ENCODE data around the gene THOC2. TPM values are rescaled to one million over a fixed set of nuclear protein-coding genes. Genes with fewer than 3 reads are reported as not detected.
"Not testable (repeated sequence)": the region's sequence is repeated elsewhere in the genome, so short reads cannot be mapped to it uniquely, and the experiment has no call there.

Gene THOC2
- total RNA-seq, 1 donor from 2014 or later, result 107 TPM

DNA sequence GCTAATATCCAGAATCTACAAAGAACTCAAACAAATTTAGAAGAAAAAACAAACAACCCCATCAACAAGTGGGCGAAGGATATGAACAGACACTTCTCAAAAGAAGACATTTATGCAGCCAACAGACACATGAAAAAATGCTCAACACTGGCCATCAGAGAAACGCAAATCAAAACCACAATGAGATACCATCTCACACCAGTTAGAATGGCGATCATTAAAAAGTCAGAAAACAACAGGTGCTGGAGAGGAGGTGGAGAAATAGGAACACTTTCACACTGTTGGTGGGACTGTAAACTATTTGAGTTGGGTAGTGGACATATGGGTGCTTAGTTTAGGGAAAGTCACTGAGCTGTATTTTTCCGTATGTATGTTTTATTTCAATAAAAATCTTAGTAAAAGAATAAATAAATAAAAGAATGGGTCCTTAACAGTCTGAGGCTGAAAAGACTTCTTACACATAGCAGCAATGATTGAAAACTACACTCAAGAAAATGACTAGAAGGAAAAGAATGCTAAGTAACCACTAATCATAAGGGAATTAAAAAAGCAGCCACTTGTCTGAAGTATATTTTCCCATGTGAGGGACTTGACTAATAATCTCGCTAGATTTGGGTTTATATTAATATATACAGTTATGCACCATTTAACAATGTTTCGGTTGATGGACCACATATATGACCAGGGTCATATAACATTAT lies 68.2 kb downstream of the THOC2 start:
- DNase-seq, result not testable (repeated sequence)

- not testable (repeated sequence) for DNase-seq
These were observed 69.1 kb downstream of the THOC2 start for GRCh38 chrX:123663720-123664119.

GRCh38 chrX:123656507-123656906 lies 76.3 kb downstream of the THOC2 start:
- not testable (repeated sequence) for DNase-seq

GRCh38 chrX:123648811-123649181 lies 84.1 kb downstream of the THOC2 start:
- DNase-seq, result not testable (repeated sequence)

GRCh38 chrX:123648028-123648810 lies 84.6 kb downstream of the THOC2 start:
- no peak for DNase-seq

DNA sequence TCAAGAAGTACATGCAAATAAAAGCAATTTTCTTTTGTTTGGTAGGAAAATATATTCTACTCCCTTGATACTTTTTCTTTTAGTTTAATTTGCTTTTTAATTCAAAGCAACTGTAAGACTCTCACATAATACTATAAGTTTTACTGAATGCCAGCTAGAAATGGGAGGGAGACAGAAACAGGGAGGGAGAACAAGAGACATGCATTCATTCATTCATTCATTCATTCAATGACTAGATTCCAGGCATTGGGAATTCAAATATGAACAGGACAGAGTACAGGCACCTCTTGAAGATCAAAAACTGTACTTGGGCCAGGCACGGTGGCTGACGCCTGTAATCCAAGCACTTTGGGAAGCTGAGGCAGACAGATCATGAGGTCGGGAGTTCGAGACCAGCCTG lies 85.6 kb downstream of the THOC2 start:
- DNase-seq, result no peak

GRCh38 chrX:123629502-123629901 lies 103.3 kb downstream of the THOC2 start:
- no peak for DNase-seq

- no peak for DNase-seq
These were observed 105.9 kb downstream of the THOC2 start for GRCh38 chrX:123626962-123627361.

GRCh38 chrX:123625952-123626351 lies 106.9 kb downstream of the THOC2 start:
- no peak for DNase-seq

DNA sequence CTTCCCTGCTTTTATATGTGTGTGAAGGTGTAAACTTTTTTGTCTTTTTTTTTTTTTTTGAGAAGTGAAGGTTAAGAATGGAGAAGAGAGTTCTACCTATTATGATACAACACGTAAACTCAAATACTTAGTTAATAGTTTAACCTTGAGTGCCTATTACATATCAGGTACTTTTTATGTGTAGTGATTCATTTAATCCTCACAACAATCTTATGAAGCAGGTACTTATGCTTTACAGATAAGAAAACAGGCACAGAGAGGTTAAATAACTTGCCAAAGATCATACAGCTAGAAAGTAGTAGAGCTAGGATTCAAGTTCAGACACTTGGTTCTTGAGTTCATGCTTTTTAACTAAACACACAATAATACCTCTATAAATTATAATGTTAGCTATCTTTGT lies 107.4 kb downstream of the THOC2 start:
- DNase-seq, result no peak

DNA sequence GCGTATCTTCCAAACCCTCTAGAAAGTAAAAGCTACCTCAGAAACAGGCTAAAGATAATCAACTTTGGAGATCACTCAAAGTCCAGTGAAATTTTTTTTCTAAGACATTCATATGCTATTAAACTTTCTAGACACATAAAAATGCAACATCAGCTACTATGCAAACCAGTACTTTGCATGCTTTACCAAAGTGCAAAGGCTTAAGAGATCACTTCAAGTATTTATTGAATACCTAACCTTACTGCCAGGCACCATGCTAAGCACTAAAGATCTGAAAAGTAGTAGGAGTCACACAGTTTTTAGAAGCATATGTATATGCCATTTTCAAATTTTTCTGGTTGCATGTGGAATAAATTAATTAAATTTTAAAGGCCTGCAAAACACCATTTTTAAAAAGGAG lies 115.8 kb downstream of the THOC2 start:
- DNase-seq, result no peak

GRCh38 chrX:123610915-123611314 lies 121.9 kb downstream of the THOC2 start:
- no peak for DNase-seq

DNA sequence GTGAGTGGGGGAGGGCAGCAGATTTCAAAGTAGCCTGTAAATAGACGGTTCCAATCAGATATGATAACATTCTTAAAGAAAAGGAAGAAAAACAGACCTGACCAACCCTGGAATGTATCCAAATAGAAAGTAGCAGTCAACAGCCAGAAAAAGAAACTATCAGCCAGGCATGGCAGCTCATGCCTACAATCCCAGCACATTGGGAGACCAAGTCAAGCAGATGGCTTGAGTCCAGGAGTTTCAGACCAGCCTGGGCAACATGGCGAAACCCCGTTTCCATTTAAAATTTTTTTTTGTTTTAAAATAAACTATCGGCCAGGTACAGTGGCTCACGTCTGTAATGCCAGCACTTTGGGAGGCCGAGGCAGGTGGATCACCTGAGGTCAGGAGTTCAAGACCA lies 125.0 kb downstream of the THOC2 start:
- DNase-seq, result no peak

DNA sequence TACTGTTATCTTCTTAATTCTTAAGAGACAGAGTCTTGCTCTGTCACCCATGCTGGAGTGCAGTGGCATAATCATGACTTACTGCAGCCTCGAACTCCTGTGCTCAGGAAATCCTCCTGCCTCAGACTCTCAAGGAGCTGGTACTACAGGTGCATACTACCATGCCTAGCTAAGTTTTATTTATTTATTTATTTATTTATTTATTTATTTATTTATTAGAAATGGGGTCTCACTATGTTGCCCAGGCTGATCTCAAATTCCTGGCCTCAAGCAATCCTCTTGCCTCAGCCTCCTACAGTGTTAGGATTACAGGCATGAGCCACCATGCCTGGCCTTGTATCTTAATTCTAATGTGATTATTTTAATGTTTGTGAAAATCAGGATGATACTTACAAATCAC lies 125.6 kb downstream of the THOC2 start:
- no peak for DNase-seq

DNA sequence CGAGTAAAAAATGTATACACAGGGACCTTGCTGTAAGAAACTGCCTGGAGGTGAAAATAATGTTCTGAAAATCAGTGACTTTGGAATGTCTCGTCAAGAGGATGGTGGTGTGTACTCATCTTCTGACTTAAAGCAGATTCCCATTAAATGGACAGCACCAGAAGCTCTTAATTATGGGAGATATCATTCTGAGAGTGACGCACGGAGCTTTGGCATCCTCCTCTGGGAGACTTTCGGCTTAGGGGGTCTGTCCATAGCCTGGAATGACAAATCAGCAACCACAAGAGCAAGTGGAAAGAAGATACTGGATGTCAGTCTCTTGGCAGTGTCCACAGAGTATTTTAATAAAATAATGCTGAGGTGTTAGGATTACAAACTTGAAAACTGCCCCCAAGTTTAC lies 129.4 kb downstream of the THOC2 start:
- no peak for DNase-seq

- no peak for DNase-seq
These were observed 131.4 kb downstream of the THOC2 start for GRCh38 chrX:123601437-123601836.

GRCh38 chrX:123600181-123600580 lies 132.7 kb downstream of the THOC2 start:
- DNase-seq, result no peak

DNA sequence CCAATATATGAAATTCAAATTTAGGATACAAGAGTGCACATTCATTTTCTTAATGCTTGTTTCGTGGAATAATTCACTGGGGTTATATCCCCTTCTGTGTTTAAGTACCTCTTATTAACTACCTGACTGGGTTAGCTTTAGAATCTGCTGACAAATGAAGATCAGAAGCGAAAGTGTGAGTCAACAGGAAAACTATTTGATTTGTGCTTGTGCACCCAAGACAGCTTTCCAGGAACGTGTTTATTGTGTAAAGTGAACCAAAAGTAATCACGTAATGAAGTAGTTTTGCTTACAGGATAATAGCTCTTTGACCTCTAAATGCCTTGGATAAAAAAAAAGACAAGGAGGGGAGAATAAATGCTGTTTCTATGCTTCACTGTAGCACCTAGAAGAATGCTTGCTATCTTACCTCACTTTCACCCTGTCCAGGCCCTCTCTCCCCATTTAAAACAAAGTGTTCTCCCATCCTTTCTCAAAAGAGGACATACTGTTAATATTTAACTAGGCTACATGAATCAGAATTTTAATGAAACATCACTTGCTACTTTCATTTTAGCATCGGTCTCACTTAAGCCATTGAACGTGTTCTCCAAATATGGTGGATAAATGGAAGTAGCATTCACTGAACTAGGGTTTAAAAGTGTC lies 141.9 kb downstream of the THOC2 start:
- no peak for DNase-seq

GRCh38 chrX:123588723-123589122 lies 144.1 kb downstream of the THOC2 start:
- no peak for DNase-seq

GRCh38 chrX:123581586-123581985 lies 151.3 kb downstream of the THOC2 start:
- no peak for DNase-seq

- DNase-seq, result no peak
These were observed 152.1 kb downstream of the THOC2 start for GRCh38 chrX:123580792-123581191.

DNA sequence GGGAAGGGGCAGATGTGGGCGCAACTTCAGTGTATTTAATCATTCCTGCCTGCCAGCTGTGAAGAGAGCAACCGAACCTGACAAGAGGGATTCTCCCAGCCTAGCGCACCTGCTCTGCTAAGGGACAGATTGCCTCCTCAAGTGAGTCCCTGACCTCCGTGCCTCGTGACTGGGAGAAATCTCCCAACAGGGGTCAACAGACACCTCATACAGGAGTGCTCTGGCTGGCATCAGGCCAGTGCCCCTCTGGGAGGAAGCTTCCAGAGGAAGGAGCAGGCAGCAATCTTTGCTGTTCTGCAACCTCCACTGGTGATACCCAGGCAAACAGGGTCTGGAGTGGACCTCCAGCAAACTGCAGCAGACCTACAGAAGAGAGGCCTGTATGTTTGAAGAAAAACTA lies 158.8 kb downstream of the THOC2 start:
- not testable (repeated sequence) for DNase-seq

- DNase-seq, result no peak
These were observed 162.8 kb downstream of the THOC2 start for GRCh38 chrX:123570011-123570590.
